NOMO-1 treated with DMSO at 0.1 percent for 48 hours (cell line): Measurements from ENCODE around the gene SLC35F1.

Experiments used
- DNase-seq: peaks from one replicate; lab custom pipeline; 2025; ENCODE audit not compliant: unreplicated experiment; lab: John Stamatoyannopoulos, UW

Gene SLC35F1

GRCh38 chr6:118186672-118187567 is 279.9 kb downstream of the SLC35F1 start:
- DNase-seq = peak; percentile 69

GRCh38 chr6:118187568-118188164 is 280.6 kb downstream of the SLC35F1 start:
- peak; percentile 90 for DNase-seq

GRCh38 chr6:118188561-118188960 is 281.5 kb downstream of the SLC35F1 start:
- no peak for DNase-seq

GRCh38 chr6:118197539-118197938 is 290.5 kb downstream of the SLC35F1 start:
- no peak for DNase-seq

GRCh38 chr6:118198746-118199145 is 291.7 kb downstream of the SLC35F1 start:
- no peak for DNase-seq

GRCh38 chr6:118200160-118200559 is 293.1 kb downstream of the SLC35F1 start:
- no peak for DNase-seq

- DNase-seq = no peak
These were observed 295.5 kb downstream of the SLC35F1 start for GRCh38 chr6:118202517-118202916.

GRCh38 chr6:118203545-118203944 is 296.5 kb downstream of the SLC35F1 start:
- DNase-seq = no peak

GRCh38 chr6:118206221-118206620 is 299.2 kb downstream of the SLC35F1 start:
- no peak for DNase-seq

GRCh38 chr6:118207947-118208346 is 300.9 kb downstream of the SLC35F1 start:
- DNase-seq = no peak

- DNase-seq = no peak
These were observed 305.5 kb downstream of the SLC35F1 start for GRCh38 chr6:118212451-118213173.

- DNase-seq = no peak
These were observed 308.2 kb downstream of the SLC35F1 start for GRCh38 chr6:118215269-118215668.

GRCh38 chr6:118216751-118217150 is 309.7 kb downstream of the SLC35F1 start:
- DNase-seq = no peak

- no peak for DNase-seq
These were observed 311.1 kb downstream of the SLC35F1 start for GRCh38 chr6:118218156-118218555.

- no peak for DNase-seq
These were observed 313.5 kb downstream of the SLC35F1 start for GRCh38 chr6:118220429-118221128.

- no peak for DNase-seq
These were observed 316.3 kb downstream of the SLC35F1 start for GRCh38 chr6:118223316-118223715.

- no peak for DNase-seq
These were observed 321.8 kb downstream of the SLC35F1 start for GRCh38 chr6:118228886-118229285.

- peak; percentile 57 for DNase-seq
These were observed 333.9 kb downstream of the SLC35F1 start for GRCh38 chr6:118240878-118241528.

GRCh38 chr6:118246406-118246805 is 339.3 kb downstream of the SLC35F1 start:
- no peak for DNase-seq

- no peak for DNase-seq
These were observed 341.1 kb downstream of the SLC35F1 start for GRCh38 chr6:118248171-118248570.

GRCh38 chr6:118249680-118250079 is 342.6 kb downstream of the SLC35F1 start:
- peak; percentile 25 for DNase-seq
